GM12875 (cell line): ENCODE data around the gene FANCC.

Experiments
- H3K4me3 ChIP-seq: one replicate; pipeline ENCODE4 v1.5.1; 2011; ENCODE audit warnings: low read depth, low read length, control low read depth
- CTCF ChIP-seq: IDR thresholded peaks from 2 replicates; pipeline ENCODE4 v1.5.1; 2011; ENCODE audit warnings: low read depth, mild to moderate bottlenecking, control low read depth, inconsistent platforms, low read length, moderate library complexity, borderline replicate concordance; ENCODE audit not compliant: insufficient read depth

FANCC gene

GRCh38 chr9:95150903-95151302, 166.6 kb downstream of the FANCC start:
- H3K4me3 ChIP-seq, result no peak overlapping the region
- no peak for TF ChIP-seq CTCF

DNA sequence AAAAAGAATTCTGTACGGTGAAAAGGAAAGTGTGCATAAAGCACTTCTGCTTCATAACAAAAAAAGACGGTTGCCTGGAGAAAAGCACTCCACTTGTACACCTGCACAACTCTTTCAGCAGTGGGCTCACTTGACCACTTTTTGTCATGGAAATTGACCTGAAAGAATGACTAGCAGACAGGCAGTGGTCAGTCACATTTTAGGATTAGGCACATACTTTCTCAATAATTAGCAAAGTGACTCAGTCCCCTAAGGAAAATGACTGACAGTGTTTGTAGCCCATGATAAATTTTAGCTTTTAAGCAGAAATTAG, 169.3 kb downstream of the FANCC start:
- no peak for TF ChIP-seq CTCF
- H3K4me3 ChIP-seq, result no peak overlapping the region

DNA sequence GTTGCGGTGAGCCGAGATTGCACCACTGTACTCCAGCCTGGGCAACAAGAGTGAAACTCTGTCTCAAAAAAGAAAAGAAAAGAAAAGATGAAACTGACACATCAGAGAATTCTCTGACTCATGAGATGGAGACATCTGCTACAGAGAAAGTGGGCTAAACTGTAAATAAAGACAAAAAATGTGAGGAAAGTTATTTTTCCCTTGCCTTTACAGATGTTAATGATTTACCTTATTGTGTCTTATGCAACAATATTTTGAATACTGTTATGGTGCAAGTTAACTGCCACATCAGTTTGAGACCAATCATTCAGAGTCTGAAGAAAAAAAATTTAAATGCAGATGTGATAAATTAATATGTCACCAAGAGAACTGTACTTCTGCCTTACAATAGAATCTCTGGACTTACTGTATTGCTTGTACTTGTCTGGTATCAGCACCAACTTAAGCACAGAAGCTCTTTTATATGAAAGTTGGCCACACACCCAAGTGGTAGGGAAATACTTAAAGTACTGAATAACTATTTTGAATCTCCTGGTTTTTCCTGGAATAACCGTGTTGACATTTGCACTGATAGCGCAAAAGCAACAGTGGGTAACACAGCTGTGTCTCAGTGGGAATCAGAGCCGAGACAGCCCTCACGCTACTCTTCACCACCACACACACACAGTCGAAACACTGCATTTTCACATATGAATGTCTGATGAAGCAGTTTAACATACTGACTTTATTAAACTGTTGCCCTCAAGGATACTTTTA, 169.9 kb downstream of the FANCC start:
- no peak for TF ChIP-seq CTCF
- no peak overlapping the region for H3K4me3 ChIP-seq

DNA sequence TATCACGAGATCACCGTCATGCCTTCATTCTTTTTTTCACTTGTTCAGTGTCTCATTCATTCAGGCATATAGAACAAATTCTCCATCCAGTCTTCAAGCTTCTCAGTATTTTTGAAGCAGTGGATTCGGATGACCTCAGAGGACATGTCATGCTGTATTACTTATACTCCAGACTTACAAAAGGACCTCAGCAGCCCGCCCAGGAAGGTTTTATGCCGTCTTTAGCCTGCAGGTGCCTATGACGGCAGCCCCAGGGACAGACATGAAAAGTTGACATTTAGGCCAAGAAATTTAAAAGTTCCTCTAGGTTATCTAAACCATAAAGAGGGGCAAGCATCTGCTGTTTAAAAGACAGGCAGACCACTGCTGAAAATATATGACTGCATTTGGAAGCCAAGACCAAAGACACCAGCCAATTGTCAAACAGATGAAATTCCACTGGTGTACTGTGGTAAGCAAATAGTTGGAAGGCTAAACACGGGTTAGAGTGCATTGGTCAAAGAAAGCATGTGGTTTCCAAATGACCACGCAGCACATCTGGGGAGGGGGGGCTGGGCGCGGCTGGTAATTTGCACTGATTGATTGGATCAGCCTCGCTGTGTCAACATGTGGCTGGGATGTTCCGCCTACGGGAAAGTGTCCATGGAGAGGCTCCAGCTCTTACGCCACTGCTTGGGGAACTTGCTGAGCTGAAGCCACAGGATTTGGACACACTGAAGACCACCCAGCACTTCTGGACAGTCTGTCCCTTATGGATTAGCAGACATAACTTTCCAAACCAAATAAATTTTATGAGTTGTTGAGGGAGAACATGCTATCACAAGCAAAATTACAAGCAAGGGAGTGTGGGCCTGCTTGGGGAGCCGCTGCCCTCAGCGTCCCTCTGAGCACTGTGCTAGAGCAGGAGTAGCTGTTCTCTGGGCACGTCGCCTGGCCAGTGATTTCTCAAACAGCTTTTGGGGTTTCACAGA, 173.6 kb downstream of the FANCC start:
- TF ChIP-seq CTCF, result no peak
- no peak overlapping the region for H3K4me3 ChIP-seq

DNA sequence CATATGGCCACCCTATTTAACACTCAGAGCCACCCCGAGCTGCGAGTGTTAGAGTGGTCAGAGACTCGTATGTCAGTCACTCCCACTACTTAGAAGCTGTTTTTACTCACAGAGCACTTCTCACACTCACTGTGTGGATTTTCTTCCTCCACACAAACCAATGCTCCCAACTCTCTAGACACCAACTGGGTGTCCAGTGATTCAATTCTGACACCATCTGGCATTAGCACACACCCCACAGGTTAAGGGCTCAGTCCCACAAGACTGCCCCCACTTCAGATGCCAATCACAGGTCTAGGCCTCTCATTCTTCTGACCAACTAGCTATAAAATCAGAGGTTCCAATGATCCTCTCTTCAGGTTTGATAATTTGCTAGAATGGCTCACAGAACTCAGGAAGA, 174.8 kb downstream of the FANCC start:
- TF ChIP-seq CTCF, result no peak
- H3K4me3 ChIP-seq, result no peak overlapping the region

DNA sequence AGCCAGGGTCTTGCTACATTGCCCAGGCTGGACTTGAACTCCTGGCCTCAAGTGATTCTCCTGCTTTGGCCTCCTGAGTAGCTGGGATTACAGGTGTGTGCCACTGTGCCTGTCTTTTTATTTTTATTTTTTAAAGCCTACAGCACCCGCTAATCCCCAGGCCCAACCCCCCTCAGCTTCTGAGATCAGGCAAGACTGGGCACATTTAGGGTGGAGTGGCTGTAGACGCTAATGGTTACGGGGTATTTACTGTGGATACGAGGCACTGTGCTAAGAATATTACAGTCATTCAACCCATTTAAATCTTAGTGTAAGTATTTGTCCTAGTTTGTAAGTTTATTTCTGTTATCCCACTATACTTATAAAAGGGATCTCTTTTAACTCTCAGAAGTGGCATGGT, 175.2 kb downstream of the FANCC start:
- no peak overlapping the region for H3K4me3 ChIP-seq
- TF ChIP-seq CTCF, result no peak
